Head of caudate nucleus (tissue), 42 donors: Measurements from ENCODE around the gene SPIRE1.

Experiments used
- DNase-seq, 42 donors: peaks; one replicate each; pipeline versions ENCODE4 v3.0.0 to v3.0.0-alpha.2; 2020 to 2021; ENCODE audit warnings: mixed read lengths in 7 of 42
- intact Hi-C: fragments of 100-400 bp; cut with DNase I; formaldehyde crosslinking; loops from one replicate; pipeline ENCODE4 v1.15.0; 2022

The SPIRE1 gene

GRCh38 chr18:12621742-12622306 lies 36.1 kb downstream of the SPIRE1 start:
- DNase-seq = no peak
- intact Hi-C loops = no loop called here

DNA sequence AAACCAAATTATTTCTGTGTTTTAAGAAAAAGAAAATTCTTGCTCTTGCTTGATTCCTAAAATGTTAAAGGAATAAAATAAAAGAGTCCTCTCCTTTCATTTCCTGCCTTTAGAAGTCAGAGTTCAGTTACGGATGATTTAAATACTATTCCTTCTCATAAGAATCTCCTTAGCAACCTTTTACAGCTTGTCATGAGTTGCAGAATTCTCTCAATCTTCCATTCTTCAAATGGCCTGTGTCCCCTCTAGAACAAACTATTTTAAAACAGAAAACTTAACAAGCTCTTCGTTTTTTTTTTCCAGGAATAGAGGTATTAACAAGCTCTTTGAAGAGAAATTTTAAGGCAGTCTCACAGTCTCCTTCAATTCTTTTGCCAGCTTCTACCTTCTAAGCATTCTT lies 42.2 kb downstream of the SPIRE1 start:
- DNase-seq = no peak

GRCh38 chr18:12608301-12608700 lies 49.6 kb downstream of the SPIRE1 start:
- intact Hi-C loops = no loop called here
- DNase-seq = no peak

More for the DNA sequence above, 42.2 kb downstream of the SPIRE1 start:
- intact Hi-C loops = no loop called here

DNA sequence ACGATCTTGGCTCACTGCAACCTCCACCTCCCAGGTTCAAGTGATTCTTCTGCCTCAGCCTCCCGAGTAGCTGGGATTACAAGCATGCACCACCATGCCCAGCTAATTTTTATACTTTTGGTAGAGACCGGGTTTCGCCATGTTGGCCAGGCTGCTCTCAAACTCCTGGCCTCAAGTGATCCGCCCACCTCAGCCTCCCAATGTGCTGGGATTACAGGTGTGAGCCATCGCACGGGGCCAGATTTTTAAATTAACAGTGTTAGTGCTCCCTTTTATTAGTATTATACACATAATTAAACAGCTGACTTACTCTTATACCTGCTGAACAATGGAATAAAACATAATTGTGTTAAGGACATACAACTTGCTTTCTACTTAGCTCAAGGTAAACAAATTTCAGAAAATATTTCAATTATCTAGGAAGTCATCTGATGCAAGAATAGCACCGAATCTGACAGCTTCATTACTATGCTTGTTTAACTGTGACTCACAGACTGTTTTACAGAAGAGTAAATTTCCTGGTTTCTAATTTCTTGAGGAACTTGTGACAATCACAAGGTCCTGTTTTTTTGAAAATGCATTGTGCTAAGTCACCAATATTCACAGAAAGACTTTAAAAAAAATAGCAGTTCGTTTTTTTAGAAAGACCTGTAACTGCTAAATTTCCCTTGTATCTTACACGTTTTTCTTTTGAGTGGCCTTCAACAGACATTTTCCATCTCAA lies 51.2 kb downstream of the SPIRE1 start:
- intact Hi-C loops = no loop called here
- no peak for DNase-seq

DNA sequence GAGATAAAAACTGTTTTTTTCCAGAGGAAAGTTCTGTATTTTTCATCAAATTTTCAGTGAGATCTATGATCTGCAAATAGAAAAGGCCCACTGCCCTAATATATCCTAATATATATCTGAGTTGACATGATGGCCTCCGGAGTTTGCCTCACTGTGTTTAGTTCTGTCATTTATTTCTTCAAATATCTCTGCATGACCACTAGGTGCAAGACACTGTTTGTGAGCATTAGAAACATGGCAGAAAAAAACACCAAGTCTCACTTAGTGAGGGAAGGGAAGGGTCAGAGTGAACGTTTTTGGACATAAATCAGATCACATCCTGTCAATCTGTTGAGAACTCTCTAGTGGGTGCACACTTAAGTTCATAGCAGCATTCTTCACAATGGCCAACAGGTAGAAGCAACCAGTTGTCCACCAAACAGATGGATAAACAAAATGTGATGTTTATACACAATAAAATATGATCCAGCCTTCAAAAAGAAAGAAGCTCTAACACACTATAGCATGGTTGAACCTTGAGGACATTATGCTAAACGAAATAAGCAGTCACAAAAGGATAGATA lies 53.4 kb downstream of the SPIRE1 start:
- intact Hi-C loops = no loop called here

DNA sequence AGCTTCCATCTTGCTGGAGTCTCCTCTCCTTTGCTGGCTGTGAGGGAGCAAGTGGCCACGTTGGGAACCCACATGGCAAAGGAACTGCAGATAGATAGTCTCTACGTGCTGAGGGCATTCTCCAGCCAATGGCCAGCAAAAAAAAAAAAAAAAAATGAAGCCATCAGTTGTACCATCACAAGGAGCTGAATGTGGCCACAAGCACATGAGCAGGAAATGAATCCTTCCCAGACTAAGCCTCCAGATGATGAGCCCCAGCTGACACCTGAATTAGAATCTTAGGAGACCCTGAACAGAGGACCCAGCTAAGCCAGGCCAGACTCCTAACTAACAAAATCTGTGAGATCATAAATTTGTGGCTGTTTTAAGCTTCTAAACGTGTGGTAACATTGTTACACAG lies 57.9 kb downstream of the SPIRE1 start:
- intact Hi-C loops = no loop called here
- DNase-seq = no peak

More for the DNA sequence above, 53.4 kb downstream of the SPIRE1 start:
- DNase-seq = no peak

GRCh38 chr18:12599543-12599942 lies 58.4 kb downstream of the SPIRE1 start:
- intact Hi-C loops = no loop called here
- no peak for DNase-seq

DNA sequence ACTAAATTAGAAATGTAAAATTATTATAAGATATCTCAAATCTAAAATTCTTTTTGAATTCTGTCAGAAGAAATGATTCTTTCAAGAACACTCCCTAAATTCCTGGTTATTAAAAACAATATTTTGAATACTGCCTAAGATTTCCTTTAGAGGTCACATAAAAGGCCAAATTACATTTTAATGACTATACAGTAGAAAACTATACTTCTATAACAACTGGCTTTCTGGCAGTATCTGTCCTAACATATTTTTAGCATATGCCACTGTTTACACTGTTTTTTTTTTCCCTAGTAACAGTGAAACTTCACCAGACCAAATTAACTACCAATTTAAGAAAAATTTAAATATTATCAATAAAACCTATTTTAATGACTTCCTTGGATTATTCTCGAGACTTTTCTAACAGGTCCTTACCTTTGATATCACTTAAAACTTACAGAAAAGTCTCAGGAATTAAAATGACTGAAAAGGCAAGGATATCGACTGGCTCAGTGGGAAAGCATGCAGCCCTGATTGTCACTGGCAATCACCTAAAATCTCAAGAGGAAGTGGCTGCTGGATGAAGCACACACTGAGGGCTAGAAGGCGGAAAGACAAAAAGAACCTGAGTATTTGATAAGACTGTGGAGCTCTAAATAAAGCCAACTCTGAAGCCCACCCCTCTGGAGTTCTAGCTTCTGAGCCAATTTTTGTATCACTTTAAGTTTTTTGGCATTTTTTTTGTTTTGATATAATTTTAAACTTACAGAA lies 59.6 kb downstream of the SPIRE1 start:
- intact Hi-C loops = no loop called here
- DNase-seq = no peak

DNA sequence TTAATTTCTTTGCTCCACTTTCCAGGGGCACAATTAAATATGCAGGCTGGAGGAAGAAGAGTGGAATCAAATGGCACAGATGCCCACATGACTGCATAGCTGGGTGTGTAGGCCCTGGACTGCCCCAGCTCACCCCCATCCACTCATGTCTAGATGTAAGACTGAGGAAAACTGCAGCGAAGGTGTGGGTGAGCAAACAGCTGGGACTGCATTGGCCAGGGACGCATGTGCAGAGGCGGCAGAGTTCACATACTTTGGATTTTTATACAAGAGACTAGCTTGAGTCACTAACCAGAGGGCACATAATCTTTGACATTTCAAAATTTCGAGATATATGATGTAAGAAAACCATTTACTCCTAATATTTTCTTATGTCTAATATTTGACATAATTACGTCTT lies 60.1 kb downstream of the SPIRE1 start:
- intact Hi-C loops = no loop called here
- DNase-seq = no peak

GRCh38 chr18:12595571-12596255 lies 62.2 kb downstream of the SPIRE1 start:
- no peak for DNase-seq
- intact Hi-C loops = no loop called here

DNA sequence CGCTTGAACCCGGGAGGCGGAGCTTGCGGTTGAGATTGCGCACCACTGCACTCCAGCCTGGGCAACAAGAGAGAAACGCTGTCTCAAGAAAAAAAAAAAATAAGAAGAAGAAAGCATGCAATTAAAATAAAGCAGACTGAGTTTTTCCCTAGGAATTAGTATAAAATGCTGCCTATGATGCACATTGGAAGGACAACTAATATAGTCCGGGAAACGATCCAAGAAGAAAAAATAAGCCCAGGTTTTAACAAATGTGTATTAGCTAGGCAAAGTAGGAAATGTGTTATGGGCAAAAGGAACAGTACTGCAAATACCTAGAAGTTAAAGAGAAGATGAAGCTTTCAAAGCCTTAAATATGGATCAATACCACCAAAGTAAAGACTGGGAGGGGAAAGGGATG lies 64.0 kb downstream of the SPIRE1 start:
- no peak for DNase-seq
- intact Hi-C loops = no loop called here

- DNase-seq = no peak
- intact Hi-C loops = no loop called here
Measured at GRCh38 chr18:12592597-12593127, 65.2 kb downstream of the SPIRE1 start.

DNA sequence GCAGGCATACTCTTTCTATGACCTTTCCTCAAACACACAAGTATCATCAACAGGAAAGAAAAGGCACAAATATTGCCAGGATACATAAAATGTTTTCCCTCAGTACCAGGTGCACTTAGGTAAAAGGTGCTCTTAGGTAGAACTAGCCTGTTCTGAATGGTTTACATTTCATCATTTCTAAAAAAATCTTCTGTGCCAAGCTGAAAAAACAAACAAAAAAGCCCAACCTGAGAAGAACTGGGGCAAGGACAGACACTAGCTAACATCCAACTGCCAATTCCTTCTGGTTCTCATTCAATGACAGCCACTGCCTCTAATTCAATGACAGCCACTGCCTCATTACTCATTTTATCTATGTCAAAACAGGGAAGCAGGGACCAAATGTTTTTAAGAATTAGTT lies 68.5 kb downstream of the SPIRE1 start:
- DNase-seq = no peak
- intact Hi-C loops = no loop called here

DNA sequence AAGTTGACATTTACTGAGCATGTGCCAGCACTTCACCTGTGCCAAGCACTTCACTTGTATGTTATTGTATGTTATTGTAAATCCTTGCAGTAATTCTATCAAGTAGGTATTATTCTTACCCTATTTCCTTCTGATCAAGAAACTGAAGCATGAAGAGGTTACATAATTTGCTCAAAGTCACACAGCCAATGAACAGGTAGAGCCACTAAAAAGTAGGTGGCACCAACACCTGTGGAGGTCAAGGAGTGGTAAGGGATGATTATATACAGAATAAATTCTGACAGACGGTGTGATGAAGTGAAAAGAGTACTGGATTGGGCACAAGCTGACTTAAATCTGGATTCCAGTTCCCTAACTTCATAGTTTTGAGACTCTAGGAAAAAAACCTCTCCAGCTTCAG lies 71.0 kb downstream of the SPIRE1 start:
- intact Hi-C loops = no loop called here
- no peak for DNase-seq

GRCh38 chr18:12585218-12585617 lies 72.7 kb downstream of the SPIRE1 start:
- intact Hi-C loops = no loop called here
- DNase-seq = no peak

DNA sequence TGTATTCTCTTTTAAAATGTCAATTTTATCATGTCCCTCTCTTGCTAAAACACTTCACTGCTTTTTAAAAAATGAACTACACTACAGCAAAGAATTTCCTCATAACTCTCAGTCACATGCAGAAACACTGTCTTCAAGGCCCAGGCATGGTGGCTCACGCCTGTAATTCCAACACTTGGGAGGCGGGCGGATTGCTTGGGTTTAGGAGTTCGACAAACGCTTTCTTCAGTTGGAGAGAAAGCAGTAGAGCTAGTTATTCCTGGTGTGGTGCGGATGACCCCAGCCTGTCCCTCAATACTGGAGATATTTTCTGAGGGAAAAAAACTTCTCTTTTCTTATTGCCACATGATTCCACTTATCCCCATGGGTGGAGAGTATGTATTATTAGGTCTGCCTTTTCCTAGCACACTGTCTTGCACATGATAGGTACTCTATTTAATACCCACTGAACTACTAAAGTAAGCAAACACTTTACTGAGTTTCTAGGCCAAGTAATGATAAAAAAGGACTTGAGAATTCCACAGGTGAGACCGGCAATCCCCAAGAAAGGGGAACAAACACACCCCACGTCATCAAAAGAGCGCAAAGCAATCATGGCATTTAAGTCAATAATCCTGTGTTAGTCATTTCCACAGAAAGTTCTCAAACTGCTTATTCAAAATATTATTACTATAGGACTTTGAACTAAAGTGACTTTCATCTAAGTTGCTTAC lies 77.1 kb downstream of the SPIRE1 start:
- intact Hi-C loops = no loop called here
- no peak for DNase-seq

DNA sequence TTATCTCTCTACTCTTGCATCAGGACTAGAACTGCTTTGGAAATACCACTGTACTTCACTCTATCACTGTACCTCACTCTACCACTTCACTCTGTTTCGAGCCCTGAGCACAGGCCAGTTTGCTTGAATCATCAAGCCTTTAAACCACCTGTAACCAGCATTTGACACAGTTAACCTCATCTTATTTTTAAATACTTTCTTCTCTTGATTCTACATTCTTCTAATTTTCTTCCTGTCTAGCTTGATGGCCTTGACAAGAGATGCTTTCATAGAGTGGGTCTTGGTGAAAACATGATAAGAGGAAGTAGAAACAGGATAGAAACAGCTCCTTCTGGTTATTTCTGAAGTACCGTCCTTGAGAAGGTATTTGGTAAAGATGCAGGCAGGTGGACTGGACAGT lies 78.1 kb downstream of the SPIRE1 start:
- intact Hi-C loops = no loop called here
- no peak for DNase-seq

- intact Hi-C loops = no loop called here
- DNase-seq = no peak
Measured at GRCh38 chr18:12577848-12578247, 80.1 kb downstream of the SPIRE1 start.
